Lung (tissue), 12 donors: ENCODE results near the gene RAB3C. TPM values are rescaled to one million over a fixed set of nuclear protein-coding genes. Genes with fewer than 3 reads are reported as not detected.
A peak's percentile ranks its signal among the peaks of the same experiment; 100 is the strongest.

ENCODE experiments used
- ATAC-seq: fragments of 200-7000 bp; cut with Tn5 transposase; one replicate; pipeline ENCODE4 v1.9.1; 2020; ENCODE audit warnings: moderate number of reproducible peaks; ENCODE audit not compliant: insufficient read depth, low FRiP score
- DNase-seq, 3 donors: peaks; one replicate each; pipeline ENCODE4 v3.0.0-alpha.2; 2013 to 2017
- H3K27ac ChIP-seq, 2 donors: one replicate each; pipeline ENCODE4 v1.5.1; 2013; ENCODE audit warnings: mild to moderate bottlenecking in 2 of 2, moderate library complexity in 2 of 2, control low read depth in 1 of 2, inconsistent platforms in 1 of 2, low read depth in 1 of 2, low read length in 1 of 2
- H3K27me3 ChIP-seq, 3 donors: one replicate each; pipeline ENCODE4 v1.5.1; 2013; ENCODE audit warnings: low read length in 2 of 3; ENCODE audit not compliant: control insufficient read depth in 3 of 3, insufficient read depth in 3 of 3
- H3K36me3 ChIP-seq, 4 donors: one replicate each; pipeline ENCODE4 v1.5.1; 2013; ENCODE audit warnings: low read length in 4 of 4, mild to moderate bottlenecking in 1 of 4, moderate library complexity in 1 of 4; ENCODE audit not compliant: control insufficient read depth in 4 of 4, insufficient read depth in 4 of 4
- H3K4me1 ChIP-seq, 5 donors: one replicate each; pipeline ENCODE4 v1.5.1; 2013; ENCODE audit warnings: low read length in 5 of 5, mild to moderate bottlenecking in 2 of 5, moderate library complexity in 1 of 5; ENCODE audit not compliant: control insufficient read depth in 5 of 5, insufficient read depth in 5 of 5
- H3K4me3 ChIP-seq: one replicate; pipeline ENCODE4 v1.5.1; 2013; ENCODE audit warnings: mild to moderate bottlenecking, control low read depth, moderate library complexity
- H3K9ac ChIP-seq, 2 donors: one replicate each; pipeline ENCODE4 v1.5.1; 2013; ENCODE audit warnings: low read length in 2 of 2, control low read depth in 1 of 2; ENCODE audit not compliant: insufficient read depth in 1 of 2
- H3K9me3 ChIP-seq, 4 donors: one replicate each; pipeline ENCODE4 v1.5.1; 2013; ENCODE audit warnings: low read length in 3 of 4, mild to moderate bottlenecking in 1 of 4, moderate library complexity in 1 of 4; ENCODE audit not compliant: control insufficient read depth in 4 of 4, insufficient read depth in 3 of 4
- CTCF ChIP-seq: IDR thresholded peaks from 2 replicates; pipeline ENCODE4 v1.5.1; 2012; ENCODE audit warnings: mild to moderate bottlenecking; ENCODE audit errors: control extremely low read depth, extremely low read depth
- WGBS, 2 donors: extraction: QIAGEN DNeasy Blood & Tissue Kit; methylation state at CpG; one replicate each; pipeline ENCODE4 v1.1.7; 2013; 5-methylcytosine and 5-hydroxymethylcytosine counted together
- polyA plus RNA-seq, 2 donors: library from polyadenylated mRNA; stranded (reverse); fragments of 200-250 nt; gene quantifications; one replicate each; pipeline ENCODE4 v1.2.1, GENCODE V29; 2013
- total RNA-seq, 2 donors: library from RNA; depleted of rRNA in 1 of 2; stranded (reverse); fragments of >200 nt in 1 of 2; gene quantifications; one replicate each; pipeline ENCODE4 v1.2.1, GENCODE V29; 2014 to 2021
- donor health status: control.
- donor health status: control.
- donor health status: Bipolar disorder and iron deficiency.
- donor health status: healthy.
- donor health status: DM: yes; HTN: yes; CAD: no.

RAB3C gene
- total and polyA plus RNA-seq, 4 donors: 0.35 to 1.1 (median 0.86) TPM

- ATAC-seq (peak; percentile 32), DNase-seq (peak; percentile 18 to 40 (median 35))
- TF ChIP-seq CTCF: no peak
- Histone ChIP-seq H3K9ac (peak overlapping the region in 1 of 2 donors; percentile 20), H3K4me1 (peaks cover 0 to 14% (median 8%) of the 10 kb centered on the region in 5 donors), H3K4me3 (peak overlapping the region; percentile 20), H3K27ac (no peak overlapping the region), H3K27me3 (peaks cover 0 to 21% (median 6%) of the 10 kb centered on the region in 3 donors), H3K36me3 (no peaks in the 10 kb centered on the region), H3K9me3 (peaks cover 0 to 1% (median 0%) of the 10 kb centered on the region in 4 donors)
- 1 to 3% methylated on average over 37 to 38 of the region's 38 CpGs for WGBS, 2 donors
Measured at GRCh38 chr5:58582019-58582802, 664 bp upstream of the RAB3C start.

- no peak for DNase-seq
- Histone ChIP-seq H3K9me3 (no peaks in the 10 kb centered on the region), H3K4me3 (no peak overlapping the region), H3K27ac (no peak overlapping the region), H3K9ac (no peak overlapping the region), H3K4me1 (no peaks in the 10 kb centered on the region), H3K36me3 (no peaks in the 10 kb centered on the region), H3K27me3 (no peaks in the 10 kb centered on the region)
- no peak for TF ChIP-seq CTCF
- no peak for ATAC-seq
Measured at GRCh38 chr5:58595952-58596351, 13.1 kb downstream of the RAB3C start.

GRCh38 chr5:58598440-58598839 is 15.6 kb downstream of the RAB3C start:
- ATAC-seq (no peak), DNase-seq (no peak)
- Histone ChIP-seq H3K27me3 (no peaks in the 10 kb centered on the region), H3K4me3 (no peak overlapping the region), H3K9me3 (no peaks in the 10 kb centered on the region), H3K9ac (no peak overlapping the region), H3K4me1 (no peaks in the 10 kb centered on the region), H3K27ac (no peak overlapping the region), H3K36me3 (no peaks in the 10 kb centered on the region)
- 90 to 93% methylated on average over 1 of the region's 1 CpG for WGBS, 2 donors
- TF ChIP-seq CTCF: no peak
